Keratinocyte (primary cell): ENCODE data around the gene CCT6B.

Source experiments
- EZH2 ChIP-seq: IDR thresholded peaks from one replicate; pipeline ENCODE4 v1.6.1; 2012; ENCODE audit warnings: inconsistent platforms, mild to moderate bottlenecking, low read length, moderate library complexity
- TF ChIP-seq, protein P1 (sequence below), 3 experiments: IDR thresholded peaks in 1 of 3; conservative IDR thresholded peaks in 1 of 3; optimal IDR thresholded peaks in 1 of 3; 2 replicates in 2 of 3; 3 replicates in 1 of 3; pipeline versions ENCODE3 to v1.5.1; 2011; ENCODE audit warnings: low read length in 3 of 3, mild to moderate bottlenecking in 3 of 3, moderate library complexity in 2 of 3, control low read depth in 1 of 3, inconsistent platforms in 1 of 3; ENCODE audit not compliant: insufficient read depth in 2 of 3; ENCODE audit errors: extremely low read depth in 1 of 3

DNA sequence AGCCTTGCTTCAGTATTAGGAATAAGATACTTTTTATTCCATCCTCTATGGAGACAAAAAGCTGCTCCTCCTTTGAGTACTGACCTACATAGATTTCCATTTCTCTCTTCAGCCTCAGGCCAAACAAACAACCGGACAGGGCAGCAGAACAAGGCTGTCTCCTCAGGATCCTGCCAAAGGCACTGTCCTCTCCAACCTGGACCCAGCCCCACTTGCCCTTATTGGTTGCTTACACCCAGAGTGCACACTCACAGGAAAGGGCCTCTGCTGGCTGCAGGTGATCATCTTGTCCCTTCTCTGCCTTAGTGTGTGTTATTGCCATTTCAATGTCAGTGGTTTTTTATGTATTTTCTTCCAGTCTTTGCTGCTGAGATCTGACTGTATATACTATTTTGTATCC is 45.7 kb upstream of the CCT6B start:
- TF ChIP-seq, protein P1, sequence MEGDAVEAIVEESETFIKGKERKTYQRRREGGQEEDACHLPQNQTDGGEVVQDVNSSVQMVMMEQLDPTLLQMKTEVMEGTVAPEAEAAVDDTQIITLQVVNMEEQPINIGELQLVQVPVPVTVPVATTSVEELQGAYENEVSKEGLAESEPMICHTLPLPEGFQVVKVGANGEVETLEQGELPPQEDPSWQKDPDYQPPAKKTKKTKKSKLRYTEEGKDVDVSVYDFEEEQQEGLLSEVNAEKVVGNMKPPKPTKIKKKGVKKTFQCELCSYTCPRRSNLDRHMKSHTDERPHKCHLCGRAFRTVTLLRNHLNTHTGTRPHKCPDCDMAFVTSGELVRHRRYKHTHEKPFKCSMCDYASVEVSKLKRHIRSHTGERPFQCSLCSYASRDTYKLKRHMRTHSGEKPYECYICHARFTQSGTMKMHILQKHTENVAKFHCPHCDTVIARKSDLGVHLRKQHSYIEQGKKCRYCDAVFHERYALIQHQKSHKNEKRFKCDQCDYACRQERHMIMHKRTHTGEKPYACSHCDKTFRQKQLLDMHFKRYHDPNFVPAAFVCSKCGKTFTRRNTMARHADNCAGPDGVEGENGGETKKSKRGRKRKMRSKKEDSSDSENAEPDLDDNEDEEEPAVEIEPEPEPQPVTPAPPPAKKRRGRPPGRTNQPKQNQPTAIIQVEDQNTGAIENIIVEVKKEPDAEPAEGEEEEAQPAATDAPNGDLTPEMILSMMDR (optimal IDR thresholded peaks at IDR 0.05 in 1 of 3, IDR thresholded peaks at IDR 0.05 in 1 of 3, conservative IDR thresholded peaks at IDR 0.05 in 1 of 3; ENCODE audit: extremely low read depth in 1 of 3, insufficient read depth in 2 of 3, low read length in 3 of 3): no peak
- no peak for TF ChIP-seq EZH2
